Ascending aorta (tissue), 2 donors: Measurements from ENCODE around the gene PDZRN3. TPM values are rescaled to one million over a fixed set of nuclear protein-coding genes. Genes with fewer than 3 reads are reported as not detected.
"Not testable (repeated sequence)": the region's sequence is repeated elsewhere in the genome, so short reads cannot be mapped to it uniquely, and the experiment has no call there.

ENCODE experiments used
- DNase-seq, 2 donors: peaks; one replicate each; pipeline ENCODE4 v3.0.0-alpha.2; 2019; ENCODE audit warnings: low spot score in 2 of 2
- H3K27ac ChIP-seq, 2 donors: fragments of 200-600 bp; sonication (generic); one replicate each; pipeline ENCODE4 v1.5.1; 2016 to 2017; ENCODE audit warnings: mild to moderate bottlenecking in 1 of 2
- H3K27me3 ChIP-seq: fragments of 200-600 bp; sonication (generic); one replicate; pipeline ENCODE4 v1.5.1; 2017
- H3K36me3 ChIP-seq, 2 donors: fragments of 200-600 bp; sonication (generic); one replicate each; pipeline ENCODE4 v1.5.1; 2016
- H3K4me1 ChIP-seq, 2 donors: fragments of 200-600 bp; sonication (generic); one replicate each; pipeline ENCODE4 v1.5.1; 2016 to 2017; ENCODE audit warnings: mild to moderate bottlenecking in 1 of 2
- H3K4me3 ChIP-seq, 2 donors: fragments of 200-600 bp; sonication (generic); one replicate each; pipeline ENCODE4 v1.5.1; 2016 to 2017; ENCODE audit warnings: mild to moderate bottlenecking in 1 of 2
- H3K9me3 ChIP-seq, 2 donors: fragments of 200-600 bp; sonication (generic); one replicate each; pipeline ENCODE4 v1.5.1; 2016
- CTCF ChIP-seq, 3 experiments: fragments of 200-600 bp in 2 of 3; fragments of 450-650 bp in 1 of 3; sonication (generic) in 2 of 3; IDR thresholded peaks; one replicate each; pipeline ENCODE4 v1.5.1; 2016 to 2019; ENCODE audit warnings: antibody characterized with exemption in 3 of 3, mild to moderate bottlenecking in 1 of 3, moderate library complexity in 1 of 3
- intact Hi-C: fragments of 100-400 bp; cut with DNase I; formaldehyde crosslinking; loops from one replicate; pipeline ENCODE4 v1.15.1; 2023
- total RNA-seq: library from RNA; depleted of rRNA; stranded (reverse); fragments of >200 nt; gene quantifications from one replicate; pipeline ENCODE4 v1.1.0, GENCODE V29; 2016

The PDZRN3 gene
- total RNA-seq, 1 donor from 2014 or later: 71.9 TPM

GRCh38 chr3:73465926-73466325 is 158.8 kb downstream of the PDZRN3 start:
- H3K27ac ChIP-seq: no peak overlapping the region
- no peaks in the 10 kb centered on the region for H3K36me3 ChIP-seq
- DNase-seq: no peak
- H3K4me3 ChIP-seq: no peak overlapping the region
- intact Hi-C loops: no loop called here
- no peak for TF ChIP-seq CTCF (IDR thresholded peaks at IDR 0.05)
- H3K9me3 ChIP-seq: no peaks in the 10 kb centered on the region
- H3K27me3 ChIP-seq: no peaks in the 10 kb centered on the region
- H3K4me1 ChIP-seq: peaks cover 0 to 2% of the 10 kb centered on the region in 2 donors

GRCh38 chr3:73464126-73464525 is 160.6 kb downstream of the PDZRN3 start:
- H3K4me3 ChIP-seq, H3K27ac ChIP-seq, H3K4me1 ChIP-seq, intact Hi-C loops, DNase-seq, H3K36me3 ChIP-seq, H3K27me3 ChIP-seq, H3K9me3 ChIP-seq: not testable (repeated sequence)

GRCh38 chr3:73461547-73461946 is 163.2 kb downstream of the PDZRN3 start:
- Histone ChIP-seq H3K36me3 (no peaks in the 10 kb centered on the region), H3K4me3 (no peak overlapping the region), H3K9me3 (no peaks in the 10 kb centered on the region), H3K27me3 (no peaks in the 10 kb centered on the region), H3K4me1 (peaks cover 0 to 2% of the 10 kb centered on the region in 2 donors), H3K27ac (no peak overlapping the region)
- no peak for DNase-seq
- TF ChIP-seq CTCF (IDR thresholded peaks at IDR 0.05): no peak
- intact Hi-C loops: no loop called here

GRCh38 chr3:73459711-73460110 is 165.0 kb downstream of the PDZRN3 start:
- H3K27ac ChIP-seq: no peak overlapping the region

GRCh38 chr3:73453666-73454065 is 171.1 kb downstream of the PDZRN3 start:
- peak overlapping the region in 1 of 2 donors; percentile 48 for H3K27ac ChIP-seq

More at GRCh38 chr3:73459711-73460110, 165.0 kb downstream of the PDZRN3 start:
- Histone ChIP-seq H3K9me3 (no peaks in the 10 kb centered on the region), H3K4me3 (no peak overlapping the region), H3K27me3 (no peaks in the 10 kb centered on the region), H3K36me3 (no peaks in the 10 kb centered on the region), H3K4me1 (peaks cover 0 to 7% of the 10 kb centered on the region in 2 donors)
- no peak for TF ChIP-seq CTCF (IDR thresholded peaks at IDR 0.05)
- DNase-seq: no peak
- intact Hi-C loops: no loop called here

GRCh38 chr3:73452729-73453128 is 172.0 kb downstream of the PDZRN3 start:
- no peak for DNase-seq
- Histone ChIP-seq H3K4me3 (no peak overlapping the region), H3K36me3 (no peaks in the 10 kb centered on the region), H3K27ac (no peak overlapping the region), H3K4me1 (peaks cover 5 to 31% of the 10 kb centered on the region in 2 donors), H3K9me3 (no peaks in the 10 kb centered on the region), H3K27me3 (no peaks in the 10 kb centered on the region)
- intact Hi-C loops: no loop called here
- no peak for TF ChIP-seq CTCF (IDR thresholded peaks at IDR 0.05)

More at GRCh38 chr3:73453666-73454065, 171.1 kb downstream of the PDZRN3 start:
- no peak for TF ChIP-seq CTCF (IDR thresholded peaks at IDR 0.05)
- Histone ChIP-seq H3K27me3 (no peaks in the 10 kb centered on the region), H3K36me3 (no peaks in the 10 kb centered on the region), H3K4me1 (peaks cover 5 to 28% of the 10 kb centered on the region in 2 donors), H3K9me3 (no peaks in the 10 kb centered on the region), H3K4me3 (no peak overlapping the region)
- DNase-seq: no peak
- intact Hi-C loops: no loop called here
